Measurements from ENCODE around the gene NPC1. TPM values are rescaled to one million over a fixed set of nuclear protein-coding genes. Genes with fewer than 3 reads are reported as not detected.

The NPC1 gene
- total RNA-seq, 4 donors from 2014 or later: 16.9 to 73.7 (median 43.6) TPM

DNA sequence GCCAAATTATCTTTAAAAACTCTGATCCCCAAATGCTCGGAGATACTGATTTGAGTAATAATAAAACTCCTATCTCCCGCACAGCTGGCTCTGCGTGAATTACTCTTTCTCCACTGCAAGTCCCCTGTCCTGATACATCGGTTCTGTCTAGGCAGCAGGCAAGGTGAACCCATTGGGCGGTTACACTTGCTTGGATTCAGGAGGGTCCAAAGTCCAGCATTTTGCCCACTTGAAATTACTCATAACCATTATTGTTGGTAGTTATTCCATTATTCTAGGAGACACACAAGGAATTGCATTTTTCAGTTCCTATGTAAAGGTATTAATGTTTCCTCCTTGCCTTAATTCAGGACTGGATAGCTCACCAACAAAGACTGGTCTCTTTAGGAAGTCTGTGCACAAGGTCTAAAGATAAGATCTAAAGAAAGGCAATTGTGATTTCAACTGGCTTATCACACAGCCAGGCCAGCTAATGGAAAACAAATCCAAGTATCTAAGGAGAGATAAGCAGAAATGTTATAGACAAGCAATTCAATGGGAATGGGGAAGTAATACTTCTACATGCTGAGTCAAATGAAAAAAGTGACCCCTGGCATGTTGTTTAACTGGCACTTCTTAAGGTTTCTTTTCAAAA, 23.2 kb upstream of the NPC1 start:
- no peaks in the 10 kb centered on the region for H3K9me3 ChIP-seq
- no peak overlapping the region for H3K4me3 ChIP-seq
- H3K36me3 ChIP-seq: no peaks in the 10 kb centered on the region
- no peaks in the 10 kb centered on the region for H3K27me3 ChIP-seq
- TF ChIP-seq, protein P1, sequence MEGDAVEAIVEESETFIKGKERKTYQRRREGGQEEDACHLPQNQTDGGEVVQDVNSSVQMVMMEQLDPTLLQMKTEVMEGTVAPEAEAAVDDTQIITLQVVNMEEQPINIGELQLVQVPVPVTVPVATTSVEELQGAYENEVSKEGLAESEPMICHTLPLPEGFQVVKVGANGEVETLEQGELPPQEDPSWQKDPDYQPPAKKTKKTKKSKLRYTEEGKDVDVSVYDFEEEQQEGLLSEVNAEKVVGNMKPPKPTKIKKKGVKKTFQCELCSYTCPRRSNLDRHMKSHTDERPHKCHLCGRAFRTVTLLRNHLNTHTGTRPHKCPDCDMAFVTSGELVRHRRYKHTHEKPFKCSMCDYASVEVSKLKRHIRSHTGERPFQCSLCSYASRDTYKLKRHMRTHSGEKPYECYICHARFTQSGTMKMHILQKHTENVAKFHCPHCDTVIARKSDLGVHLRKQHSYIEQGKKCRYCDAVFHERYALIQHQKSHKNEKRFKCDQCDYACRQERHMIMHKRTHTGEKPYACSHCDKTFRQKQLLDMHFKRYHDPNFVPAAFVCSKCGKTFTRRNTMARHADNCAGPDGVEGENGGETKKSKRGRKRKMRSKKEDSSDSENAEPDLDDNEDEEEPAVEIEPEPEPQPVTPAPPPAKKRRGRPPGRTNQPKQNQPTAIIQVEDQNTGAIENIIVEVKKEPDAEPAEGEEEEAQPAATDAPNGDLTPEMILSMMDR (IDR thresholded peaks at IDR 0.05): no peak
- no peak for TF ChIP-seq POLR2A (IDR thresholded peaks at IDR 0.05)
- intact Hi-C loops (cut with DNase I): no loop called here
- no peak for DNase-seq
- 93 to 96% methylated on average over 5 of the region's 5 CpGs for WGBS, 2 donors
- no peak overlapping the region for H3K27ac ChIP-seq
- no peaks in the 10 kb centered on the region for H3K4me1 ChIP-seq

DNA sequence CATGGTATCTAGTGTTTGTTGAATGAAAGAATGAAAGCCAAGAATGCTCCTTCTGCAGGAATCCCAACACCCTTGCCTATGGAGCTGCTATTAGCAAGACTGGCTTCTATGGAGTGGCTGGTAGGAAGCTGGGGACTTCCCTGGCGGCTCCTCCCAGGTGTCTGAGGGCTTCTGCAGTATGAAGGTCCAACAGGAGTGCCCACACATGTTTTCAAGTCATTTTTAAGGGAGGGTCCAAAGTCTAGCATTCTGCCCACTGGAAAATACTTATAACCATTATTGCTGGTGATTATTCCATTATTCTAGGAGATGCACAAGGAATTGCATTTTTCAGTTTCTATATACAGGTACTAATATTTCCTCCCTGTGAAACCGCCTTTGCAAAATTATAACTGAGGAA, 21.9 kb upstream of the NPC1 start:
- 79 to 96% methylated on average over 2 of the region's 2 CpGs for WGBS, 2 donors
- TF ChIP-seq, protein P1 (IDR thresholded peaks at IDR 0.05): no peak
- TF ChIP-seq POLR2A (IDR thresholded peaks at IDR 0.05): no peak
- Histone ChIP-seq H3K4me1 (no peaks in the 10 kb centered on the region), H3K4me3 (no peak overlapping the region), H3K9me3 (no peaks in the 10 kb centered on the region), H3K36me3 (no peaks in the 10 kb centered on the region), H3K27ac (no peak overlapping the region), H3K27me3 (no peaks in the 10 kb centered on the region)
- intact Hi-C loops (cut with DNase I): no loop called here
- no peak for DNase-seq

DNA sequence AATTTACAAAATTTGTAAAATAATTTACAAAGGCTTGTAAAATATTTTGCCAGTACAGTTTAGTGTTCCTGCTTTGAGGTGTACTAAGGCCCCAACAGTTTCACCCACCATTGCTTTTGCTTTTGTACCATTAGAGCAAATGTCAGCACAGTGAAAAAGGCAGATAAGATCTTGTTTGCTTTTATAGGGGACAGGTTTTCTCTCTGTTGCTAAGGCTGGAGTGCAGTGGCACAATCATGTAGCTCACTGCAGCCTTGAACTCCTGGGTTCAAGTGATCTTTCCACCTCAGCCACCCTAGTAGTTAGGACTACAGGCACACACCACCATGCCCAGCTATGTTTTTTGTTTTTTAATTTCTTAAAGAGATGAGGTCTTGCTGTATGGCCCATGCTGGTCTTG, 19.6 kb upstream of the NPC1 start:
- H3K36me3 ChIP-seq: no peaks in the 10 kb centered on the region
- intact Hi-C loops (cut with DNase I): no loop called here
- no peaks in the 10 kb centered on the region for H3K4me1 ChIP-seq
- no peak overlapping the region for H3K4me3 ChIP-seq
- no peaks in the 10 kb centered on the region for H3K27me3 ChIP-seq
- TF ChIP-seq, protein P1 (IDR thresholded peaks at IDR 0.05): no peak
- TF ChIP-seq POLR2A (IDR thresholded peaks at IDR 0.05): no peak
- H3K9me3 ChIP-seq: no peaks in the 10 kb centered on the region
- H3K27ac ChIP-seq: no peak overlapping the region
- no peak for DNase-seq

DNA sequence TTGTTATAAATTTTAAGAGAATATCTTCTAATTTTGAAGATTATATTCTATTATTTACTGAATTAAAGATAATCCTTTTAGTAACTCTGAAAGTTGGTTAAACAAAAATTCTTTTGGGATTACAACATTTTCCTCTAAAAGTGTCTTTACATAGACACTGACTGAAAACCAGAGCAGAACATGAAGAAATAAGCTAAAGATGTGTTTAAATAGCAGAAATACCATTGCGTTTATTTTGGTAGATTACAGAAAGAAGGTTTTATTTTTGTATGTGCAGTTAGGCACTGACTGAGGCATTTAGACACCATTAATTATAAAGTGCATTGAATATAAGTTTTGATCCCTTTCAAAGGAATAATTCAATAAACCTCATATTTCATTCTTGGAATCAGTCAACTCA, 13.5 kb upstream of the NPC1 start:
- H3K36me3 ChIP-seq: no peaks in the 10 kb centered on the region
- no peaks in the 10 kb centered on the region for H3K4me1 ChIP-seq
- no peak for TF ChIP-seq POLR2A (IDR thresholded peaks at IDR 0.05)
- TF ChIP-seq, protein P1 (IDR thresholded peaks at IDR 0.05): no peak
- no peak overlapping the region for H3K4me3 ChIP-seq
- no peak overlapping the region for H3K27ac ChIP-seq
- intact Hi-C loops (cut with DNase I): no loop called here
- WGBS, 2 donors: 50 to 63% methylated on average over 1 of the region's 1 CpG
- no peaks in the 10 kb centered on the region for H3K9me3 ChIP-seq
- H3K27me3 ChIP-seq: no peaks in the 10 kb centered on the region
- DNase-seq: no peak

DNA sequence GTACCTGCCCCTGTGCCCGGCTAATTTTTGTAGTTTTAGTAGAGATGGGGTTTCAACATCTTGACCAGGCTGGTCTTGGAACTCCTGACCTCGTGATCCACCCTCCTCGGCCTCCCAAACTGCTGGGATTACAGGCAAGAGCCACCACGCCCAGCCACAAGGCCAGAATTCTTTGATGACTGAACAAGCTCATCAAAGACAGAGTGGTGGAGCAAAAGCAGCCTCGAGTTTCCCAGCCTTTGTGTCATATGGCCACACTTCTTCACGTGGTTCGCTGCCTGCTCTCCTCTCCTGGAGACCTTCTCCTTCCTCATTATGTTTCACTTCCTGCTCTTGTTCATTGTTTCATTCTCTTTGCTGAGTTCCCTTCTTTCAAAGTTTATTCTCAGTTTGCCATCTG, 9.9 kb upstream of the NPC1 start:
- H3K4me1 ChIP-seq: no peaks in the 10 kb centered on the region
- no peak for TF ChIP-seq POLR2A (IDR thresholded peaks at IDR 0.05)
- TF ChIP-seq, protein P1 (IDR thresholded peaks at IDR 0.05): no peak
- H3K4me3 ChIP-seq: no peak overlapping the region
- H3K36me3 ChIP-seq: no peaks in the 10 kb centered on the region
- no peaks in the 10 kb centered on the region for H3K27me3 ChIP-seq
- no peak for DNase-seq
- intact Hi-C loops (cut with DNase I): no loop called here
- H3K9me3 ChIP-seq: no peaks in the 10 kb centered on the region
- no peak overlapping the region for H3K27ac ChIP-seq
- WGBS, 2 donors: 67 to 72% methylated on average over 6 to 7 of the region's 7 CpGs

Measured in esophagus squamous epithelium (tissue), 5 donors.